Measurements from ENCODE around the gene PTPRE.

PTPRE gene

DNA sequence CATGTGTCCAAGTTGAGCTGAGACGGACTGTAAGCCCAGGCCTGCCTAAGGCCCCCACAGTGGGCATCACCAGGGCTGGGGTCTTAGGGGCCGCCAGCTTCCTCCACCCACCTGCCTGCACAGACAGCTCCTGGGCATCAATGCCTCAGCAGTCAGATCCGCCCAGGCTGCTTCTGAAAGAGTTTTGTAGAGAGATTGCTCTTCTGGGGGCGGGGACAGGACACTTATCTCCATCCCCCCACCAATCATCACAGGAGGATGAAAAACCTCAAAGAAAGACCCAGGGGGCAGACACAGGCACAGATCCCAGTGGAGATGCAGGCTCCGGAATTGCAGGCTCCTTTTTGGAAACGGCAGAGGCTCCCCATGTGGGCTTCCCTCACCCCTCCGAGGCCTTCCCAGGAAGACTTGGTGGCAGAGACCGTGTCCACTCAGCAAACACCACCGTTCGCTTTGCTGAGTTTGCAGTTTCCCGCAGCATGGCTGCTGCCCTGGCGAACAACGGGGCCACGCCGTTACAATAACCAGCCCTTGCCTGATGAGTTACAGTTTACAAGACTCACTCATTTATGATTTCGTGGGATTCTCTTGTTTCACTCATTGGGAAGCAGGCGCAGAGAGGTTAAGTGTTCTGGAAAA is 122.9 kb downstream of the PTPRE start:
- Histone ChIP-seq H3K27ac (ENCODE audit: low read length) (no peak overlapping the region), H3K4me3 (ENCODE audit: low read length) (no peak overlapping the region), H2AFZ (ENCODE audit: low read depth, low read length) (no peak overlapping the region), H3K4me2 (ENCODE audit: low read length) (no peak overlapping the region), H3K79me2 (ENCODE audit: low read length) (no peaks in the 10 kb centered on the region), H3K27me3 (ENCODE audit: low read depth, low read length) (no peaks in the 10 kb centered on the region), H3K9me3 (ENCODE audit: insufficient read depth, low read length) (no peaks in the 10 kb centered on the region), H3K36me3 (replicated peaks; ENCODE audit: low read depth, low read length) (no peaks in the 10 kb centered on the region), H4K20me1 (ENCODE audit: insufficient read depth, low read length) (no peaks in the 10 kb centered on the region), H3K9ac (ENCODE audit: low read length) (no peak overlapping the region), H3K4me1 (ENCODE audit: low read length) (no peaks in the 10 kb centered on the region)
- TF ChIP-seq EZH2phosphoT487 (IDR thresholded peaks at IDR 0.05; ENCODE audit: low read depth): no peak
- TF ChIP-seq, protein P1, sequence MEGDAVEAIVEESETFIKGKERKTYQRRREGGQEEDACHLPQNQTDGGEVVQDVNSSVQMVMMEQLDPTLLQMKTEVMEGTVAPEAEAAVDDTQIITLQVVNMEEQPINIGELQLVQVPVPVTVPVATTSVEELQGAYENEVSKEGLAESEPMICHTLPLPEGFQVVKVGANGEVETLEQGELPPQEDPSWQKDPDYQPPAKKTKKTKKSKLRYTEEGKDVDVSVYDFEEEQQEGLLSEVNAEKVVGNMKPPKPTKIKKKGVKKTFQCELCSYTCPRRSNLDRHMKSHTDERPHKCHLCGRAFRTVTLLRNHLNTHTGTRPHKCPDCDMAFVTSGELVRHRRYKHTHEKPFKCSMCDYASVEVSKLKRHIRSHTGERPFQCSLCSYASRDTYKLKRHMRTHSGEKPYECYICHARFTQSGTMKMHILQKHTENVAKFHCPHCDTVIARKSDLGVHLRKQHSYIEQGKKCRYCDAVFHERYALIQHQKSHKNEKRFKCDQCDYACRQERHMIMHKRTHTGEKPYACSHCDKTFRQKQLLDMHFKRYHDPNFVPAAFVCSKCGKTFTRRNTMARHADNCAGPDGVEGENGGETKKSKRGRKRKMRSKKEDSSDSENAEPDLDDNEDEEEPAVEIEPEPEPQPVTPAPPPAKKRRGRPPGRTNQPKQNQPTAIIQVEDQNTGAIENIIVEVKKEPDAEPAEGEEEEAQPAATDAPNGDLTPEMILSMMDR (IDR thresholded peaks at IDR 0.05; ENCODE audit: low read depth, low read length): no peak

DNA sequence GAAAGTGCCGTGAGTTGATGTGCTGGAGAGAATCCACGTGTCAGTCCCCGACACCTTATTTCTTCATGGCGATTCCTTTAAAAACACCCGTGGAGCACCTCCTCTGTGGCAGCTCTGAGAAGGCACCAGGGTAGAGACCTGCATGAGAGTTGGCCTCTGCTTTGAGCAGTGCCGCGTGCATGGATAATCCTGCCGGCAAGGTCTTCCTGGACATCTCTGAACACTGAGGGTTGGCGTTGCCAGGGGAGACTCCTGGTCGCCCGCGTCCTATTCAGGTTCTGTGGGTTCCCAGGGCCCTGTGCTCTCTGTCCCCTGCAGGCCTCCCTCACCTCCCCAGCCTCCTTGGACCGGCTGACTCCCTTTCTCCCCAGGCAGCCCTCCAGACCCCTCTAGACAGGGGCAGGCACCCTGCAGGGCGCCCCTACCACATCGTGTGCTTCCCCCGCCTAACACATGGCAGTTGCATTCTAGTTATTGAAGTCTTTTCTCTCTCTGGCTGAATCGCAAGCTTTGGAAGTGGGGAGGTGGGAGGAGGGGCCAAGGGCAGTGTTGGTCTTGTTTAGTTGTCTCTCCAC is 123.7 kb downstream of the PTPRE start:
- no peaks in the 10 kb centered on the region for H3K79me2 ChIP-seq (ENCODE audit: low read length)
- no peak overlapping the region for H3K9ac ChIP-seq (ENCODE audit: low read length)
- peaks cover under 1% of the 10 kb centered on the region; the same call in 1 of the 2 replicates for H3K4me1 ChIP-seq (ENCODE audit: low read length)
- TF ChIP-seq, protein P1 (IDR thresholded peaks at IDR 0.05; ENCODE audit: low read depth, low read length): no peak
- no peak for TF ChIP-seq EZH2phosphoT487 (IDR thresholded peaks at IDR 0.05; ENCODE audit: low read depth)
- H3K27ac ChIP-seq (ENCODE audit: low read length): no peak overlapping the region
- H3K4me3 ChIP-seq (ENCODE audit: low read length): no peak overlapping the region
- no peaks in the 10 kb centered on the region for H3K27me3 ChIP-seq (ENCODE audit: low read depth, low read length)
- H3K36me3 ChIP-seq (replicated peaks; ENCODE audit: low read depth, low read length): no peaks in the 10 kb centered on the region
- no peak overlapping the region for H3K4me2 ChIP-seq (ENCODE audit: low read length)
- no peak overlapping the region for H2AFZ ChIP-seq (ENCODE audit: low read depth, low read length)
- H3K9me3 ChIP-seq (ENCODE audit: insufficient read depth, low read length): no peaks in the 10 kb centered on the region
- no peaks in the 10 kb centered on the region for H4K20me1 ChIP-seq (ENCODE audit: insufficient read depth, low read length)

DNA sequence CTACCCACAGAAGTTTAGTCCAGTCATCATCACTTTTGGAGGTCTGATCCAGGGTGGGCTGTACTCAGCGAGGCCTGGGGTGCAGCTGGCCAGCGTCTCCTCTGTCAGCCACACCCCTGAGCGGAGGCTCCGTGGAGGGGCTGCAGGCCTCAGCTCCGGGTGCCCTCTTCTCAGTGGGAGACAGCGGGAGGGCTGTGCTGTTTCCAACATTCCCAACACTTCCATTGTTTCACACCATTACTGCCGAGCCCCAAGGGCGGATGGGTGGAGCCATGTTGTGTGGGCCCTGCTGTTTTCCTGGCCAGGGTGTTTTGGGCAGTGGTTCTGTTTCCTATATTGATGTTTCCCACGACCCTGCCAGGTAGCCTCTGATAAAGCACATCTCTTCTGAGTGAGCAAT is 124.3 kb downstream of the PTPRE start:
- Histone ChIP-seq H3K27me3 (ENCODE audit: low read depth, low read length) (no peaks in the 10 kb centered on the region), H3K36me3 (replicated peaks; ENCODE audit: low read depth, low read length) (no peaks in the 10 kb centered on the region), H4K20me1 (ENCODE audit: insufficient read depth, low read length) (no peaks in the 10 kb centered on the region), H3K4me3 (ENCODE audit: low read length) (no peak overlapping the region), H3K4me1 (ENCODE audit: low read length) (peaks cover 3% of the 10 kb centered on the region; the same call in 1 of the 2 replicates), H3K9me3 (ENCODE audit: insufficient read depth, low read length) (no peaks in the 10 kb centered on the region), H3K79me2 (ENCODE audit: low read length) (no peaks in the 10 kb centered on the region), H3K9ac (ENCODE audit: low read length) (no peak overlapping the region), H2AFZ (ENCODE audit: low read depth, low read length) (no peak overlapping the region), H3K27ac (ENCODE audit: low read length) (no peak overlapping the region), H3K4me2 (ENCODE audit: low read length) (no peak overlapping the region)
- TF ChIP-seq, protein P1 (IDR thresholded peaks at IDR 0.05; ENCODE audit: low read depth, low read length): no peak
- TF ChIP-seq EZH2phosphoT487 (IDR thresholded peaks at IDR 0.05; ENCODE audit: low read depth): no peak

DNA sequence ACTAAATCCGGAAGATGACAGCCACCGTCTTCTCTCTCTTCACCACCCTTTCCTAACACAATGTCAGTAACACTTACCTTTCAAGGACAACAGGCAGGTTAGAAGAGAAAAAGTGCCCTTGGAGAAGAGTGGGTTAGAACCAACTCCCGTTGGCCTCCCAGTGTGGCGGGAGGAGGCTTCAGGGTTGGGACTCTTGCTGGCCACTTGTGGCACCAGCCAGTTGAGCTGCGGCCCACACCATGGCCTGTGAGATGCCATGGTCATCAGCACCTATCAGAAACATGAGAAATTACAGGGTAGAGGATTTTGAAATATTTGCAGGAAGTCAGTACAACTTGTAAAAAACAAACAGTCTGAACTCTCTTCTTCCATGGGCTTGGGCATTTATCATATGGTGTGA is 125.6 kb downstream of the PTPRE start:
- Histone ChIP-seq H3K4me1 (ENCODE audit: low read length) (peaks cover 3% of the 10 kb centered on the region; the same call in 1 of the 2 replicates), H3K4me3 (ENCODE audit: low read length) (no peak overlapping the region), H3K9me3 (ENCODE audit: insufficient read depth, low read length) (no peaks in the 10 kb centered on the region), H3K36me3 (replicated peaks; ENCODE audit: low read depth, low read length) (no peaks in the 10 kb centered on the region), H3K27me3 (ENCODE audit: low read depth, low read length) (no peaks in the 10 kb centered on the region), H3K27ac (ENCODE audit: low read length) (no peak overlapping the region), H3K9ac (ENCODE audit: low read length) (no peak overlapping the region), H2AFZ (ENCODE audit: low read depth, low read length) (no peak overlapping the region), H3K79me2 (ENCODE audit: low read length) (no peaks in the 10 kb centered on the region), H4K20me1 (ENCODE audit: insufficient read depth, low read length) (no peaks in the 10 kb centered on the region), H3K4me2 (ENCODE audit: low read length) (no peak overlapping the region)
- TF ChIP-seq EZH2phosphoT487 (IDR thresholded peaks at IDR 0.05; ENCODE audit: low read depth): no peak
- TF ChIP-seq, protein P1 (IDR thresholded peaks at IDR 0.05; ENCODE audit: low read depth, low read length): no peak
